K562 (cell line): ENCODE measurements around the gene CHPF2. TPM values are rescaled to one million over a fixed set of nuclear protein-coding genes. Genes with fewer than 3 reads are reported as not detected.

Source experiments
- BMI1 ChIP-seq: fragments of 150-350 bp; IDR thresholded peaks from 2 replicates; pipeline ENCODE4 v1.6.1; 2014; ENCODE audit warnings: low read length
- CAMTA2 ChIP-seq: fragments of 250-450 bp; sonication (Bioruptor Pico); conservative IDR thresholded peaks from 2 replicates; pipeline ENCODE4 v1.5.1; 2022
- CREBBP ChIP-seq: IDR thresholded peaks from one replicate; pipeline ENCODE4 v1.6.1; 2012; ENCODE audit warnings: low read depth, mild to moderate bottlenecking, control low read depth, inconsistent platforms, low read length
- GABPA ChIP-seq: fragments of 200-800 bp; sonication (Bioruptor generic); conservative IDR thresholded peaks from 2 replicates; pipeline ENCODE4 v1.6.1; 2016; ENCODE audit warnings: low read depth, missing genetic modification characterization, missing compliant biosample characterization
- KLF10 ChIP-seq: fragments of 250-450 bp; sonication (Bioruptor Pico); IDR thresholded peaks from 2 replicates; pipeline ENCODE4 v1.6.1; 2021; ENCODE audit warnings: matching md5 sums
- NFXL1 ChIP-seq: fragments of 450-650 bp; formaldehyde crosslinking; IDR thresholded peaks from 2 replicates; pipeline ENCODE4 v1.4.0; 2021; ENCODE audit warnings: mild to moderate bottlenecking
- PATZ1 ChIP-seq: fragments of 250-450 bp; sonication (Bioruptor Pico); IDR thresholded peaks from 2 replicates; pipeline ENCODE4 v1.5.0; 2020; ENCODE audit warnings: mild to moderate bottlenecking, borderline replicate concordance
- POU5F1 ChIP-seq: fragments of 150-350 bp; IDR thresholded peaks from 2 replicates; pipeline ENCODE4 v1.6.1; 2014; ENCODE audit warnings: borderline replicate concordance, low read length, low read depth, mild to moderate bottlenecking; ENCODE audit not compliant: partially characterized antibody
- RBFOX2 ChIP-seq: fragments of 200-400 bp; formaldehyde crosslinking; IDR thresholded peaks from 2 replicates; pipeline ENCODE4 v1.6.1; 2017; ENCODE audit warnings: low read depth, mild to moderate bottlenecking, low read length, moderate library complexity
- RCOR1 ChIP-seq, 2 experiments: IDR thresholded peaks; 2 replicates each; pipeline ENCODE4 v1.6.1; 2012; ENCODE audit warnings: low read depth in 2 of 2, low read length in 2 of 2, borderline replicate concordance in 1 of 2, improper control_type of control experiment in 1 of 2
- REST ChIP-seq, 2 experiments: fragments of 450-650 bp; formaldehyde crosslinking in 1 of 2; IDR thresholded peaks; 2 replicates each; pipeline versions ENCODE4 v1.4.0 to v1.6.1; 2014 to 2020; ENCODE audit warnings: mild to moderate bottlenecking in 2 of 2, borderline replicate concordance in 1 of 2, low read depth in 1 of 2
- SNRNP70 ChIP-seq: fragments of 200-400 bp; formaldehyde crosslinking; optimal IDR thresholded peaks from 2 replicates; pipeline ENCODE3; 2017; ENCODE audit warnings: low read depth, low read length
- YBX1 ChIP-seq: fragments of 450-650 bp; IDR thresholded peaks from 2 replicates; pipeline ENCODE4 v1.7.1; 2016; ENCODE audit warnings: mild to moderate bottlenecking
- ZBTB11 ChIP-seq, 3 experiments: fragments of 200-800 bp in 1 of 3; fragments of 250-450 bp in 1 of 3; fragments of 450-650 bp in 1 of 3; sonication (Bioruptor Pico) in 1 of 3; sonication (Bioruptor generic) in 1 of 3; formaldehyde crosslinking in 1 of 3; IDR thresholded peaks; 2 replicates each; pipeline versions ENCODE4 v1.6.1 to v1.8.0; 2016 to 2022; ENCODE audit warnings: mild to moderate bottlenecking in 2 of 3, missing genetic modification characterization in 2 of 3, missing compliant biosample characterization in 1 of 3, moderate library complexity in 1 of 3
- polyA plus RNA-seq, 8 experiments: library from polyadenylated mRNA; depleted of rRNA in 4 of 8; stranded (reverse) in 5 of 8; unstranded in 3 of 8; fragments of >200 nt; fragmentation: Nextera tagmentation in 2 of 8; fragmentation: Illumina TruSeq in 1 of 8; extraction: Ambion mirVana in 2 of 8; extraction: Trizol in 1 of 8; gene quantifications; 2 replicates each; pipeline versions ENCODE4 v1.2.1 to v1.2.3, GENCODE V29; 2011 to 2014; ENCODE audit warnings: inconsistent platforms in 1 of 8, missing spikeins in 1 of 8
- total RNA-seq, 7 experiments: library from RNA; depleted of rRNA in 6 of 7; stranded (reverse); fragments of >200 nt in 6 of 7; fragmentation: Illumina TruSeq in 2 of 7; extraction: Trizol in 2 of 7; gene quantifications; 2 replicates each; pipeline versions ENCODE4 v1.2.1 to v1.2.3, GENCODE V29; 2011 to 2021; ENCODE audit warnings: low replicate concordance in 1 of 7

The CHPF2 gene
- total and polyA plus RNA-seq, 9 of the 15 experiments (the other 6 are each of a cell fraction or from before 2014, with no cell fraction given) = 0.08 to 32.8 (median 10.5) TPM

- TF ChIP-seq PATZ1 = no peak
- no peak for TF ChIP-seq RBFOX2
- TF ChIP-seq YBX1 = no peak
- TF ChIP-seq CAMTA2 (CRISPR knock-in tag) = no peak
- TF ChIP-seq REST (IDR thresholded peaks at IDR 0.05; ENCODE audit: borderline replicate concordance) = peak; percentile 63
- no peak for TF ChIP-seq REST (CRISPR knock-in tag; IDR thresholded peaks at IDR 0.05; ENCODE audit: low read depth)
- no peak for TF ChIP-seq BMI1
- TF ChIP-seq RCOR1 (IDR thresholded peaks at IDR 0.05; ENCODE audit: borderline replicate concordance in 1 of 2, low read depth in 2 of 2, low read length in 2 of 2) = peak; percentile 85 to 98
- no peak for TF ChIP-seq NFXL1 (CRISPR knock-in tag)
- TF ChIP-seq SNRNP70 = no peak
- TF ChIP-seq GABPA (tag) = no peak; the same call in 1 of the 2 replicates
- no peak for TF ChIP-seq CREBBP
- no peak for TF ChIP-seq KLF10 (CRISPR knock-in tag)
- no peak for TF ChIP-seq POU5F1
- no peak for TF ChIP-seq ZBTB11 (CRISPR knock-in tag; IDR thresholded peaks at IDR 0.05)
Measured at GRCh38 chr7:151206914-151207313, 25.4 kb upstream of the CHPF2 start (continued).
